GM12873 (cell line): ENCODE data around the gene GRM4.

Experiments used
- TF ChIP-seq, protein P1 (sequence below): IDR thresholded peaks from 2 replicates; pipeline ENCODE4 v1.5.1; 2012; ENCODE audit warnings: low read depth, mild to moderate bottlenecking, moderate library complexity, low read length, control low read depth; ENCODE audit not compliant: insufficient read depth; ENCODE audit errors: missing control alignments

The GRM4 gene

GRCh38 chr6:33993091-33993490 lies 152.8 kb downstream of the GRM4 start:
- TF ChIP-seq, protein P1, sequence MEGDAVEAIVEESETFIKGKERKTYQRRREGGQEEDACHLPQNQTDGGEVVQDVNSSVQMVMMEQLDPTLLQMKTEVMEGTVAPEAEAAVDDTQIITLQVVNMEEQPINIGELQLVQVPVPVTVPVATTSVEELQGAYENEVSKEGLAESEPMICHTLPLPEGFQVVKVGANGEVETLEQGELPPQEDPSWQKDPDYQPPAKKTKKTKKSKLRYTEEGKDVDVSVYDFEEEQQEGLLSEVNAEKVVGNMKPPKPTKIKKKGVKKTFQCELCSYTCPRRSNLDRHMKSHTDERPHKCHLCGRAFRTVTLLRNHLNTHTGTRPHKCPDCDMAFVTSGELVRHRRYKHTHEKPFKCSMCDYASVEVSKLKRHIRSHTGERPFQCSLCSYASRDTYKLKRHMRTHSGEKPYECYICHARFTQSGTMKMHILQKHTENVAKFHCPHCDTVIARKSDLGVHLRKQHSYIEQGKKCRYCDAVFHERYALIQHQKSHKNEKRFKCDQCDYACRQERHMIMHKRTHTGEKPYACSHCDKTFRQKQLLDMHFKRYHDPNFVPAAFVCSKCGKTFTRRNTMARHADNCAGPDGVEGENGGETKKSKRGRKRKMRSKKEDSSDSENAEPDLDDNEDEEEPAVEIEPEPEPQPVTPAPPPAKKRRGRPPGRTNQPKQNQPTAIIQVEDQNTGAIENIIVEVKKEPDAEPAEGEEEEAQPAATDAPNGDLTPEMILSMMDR = no peak

DNA sequence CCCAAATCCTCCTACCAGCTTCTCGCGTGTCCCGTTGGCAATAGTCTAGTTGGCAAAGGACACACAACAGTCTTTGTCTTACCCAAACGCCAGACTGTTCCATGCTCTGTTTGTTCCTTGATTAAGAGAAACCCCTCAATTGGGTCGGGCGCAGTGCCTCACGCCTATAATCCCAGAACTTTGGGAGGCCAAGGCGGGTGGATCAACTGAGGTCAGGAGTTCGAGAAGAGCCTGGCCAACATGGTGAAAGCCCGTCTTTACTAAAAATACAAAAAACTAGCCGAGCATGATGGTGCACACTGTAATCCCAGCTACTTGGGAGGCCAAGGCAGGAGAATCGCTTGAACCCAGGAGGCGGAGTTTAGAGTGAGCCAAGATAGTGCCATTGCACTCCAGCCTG lies 153.7 kb downstream of the GRM4 start:
- TF ChIP-seq, protein P1 = no peak

GRCh38 chr6:33991610-33992009 lies 154.3 kb downstream of the GRM4 start:
- TF ChIP-seq, protein P1 = no peak

DNA sequence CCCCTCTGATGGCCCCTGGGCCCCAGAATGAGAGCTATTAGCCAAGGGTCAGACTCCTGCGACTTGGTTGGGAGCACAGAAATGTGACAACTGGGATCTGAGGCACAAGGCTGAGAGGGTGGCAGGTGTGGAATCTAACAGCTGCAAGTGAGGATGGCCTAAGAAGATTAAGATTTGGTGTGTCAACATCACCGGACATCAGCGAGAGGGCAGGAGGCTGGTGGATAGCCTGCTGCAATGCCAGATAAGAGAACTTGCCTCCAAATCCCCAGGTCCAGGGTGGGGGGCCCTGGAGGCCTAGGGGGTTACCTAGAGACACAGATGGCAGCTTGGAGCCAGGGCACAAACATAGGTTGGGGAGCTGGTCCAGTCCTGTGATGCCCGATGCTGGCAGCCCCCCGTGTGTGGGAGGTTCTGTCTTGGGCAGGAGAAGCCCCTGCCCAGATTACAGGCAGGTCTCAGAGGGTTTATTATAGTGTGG lies 155.8 kb downstream of the GRM4 start:
- TF ChIP-seq, protein P1 = no peak

DNA sequence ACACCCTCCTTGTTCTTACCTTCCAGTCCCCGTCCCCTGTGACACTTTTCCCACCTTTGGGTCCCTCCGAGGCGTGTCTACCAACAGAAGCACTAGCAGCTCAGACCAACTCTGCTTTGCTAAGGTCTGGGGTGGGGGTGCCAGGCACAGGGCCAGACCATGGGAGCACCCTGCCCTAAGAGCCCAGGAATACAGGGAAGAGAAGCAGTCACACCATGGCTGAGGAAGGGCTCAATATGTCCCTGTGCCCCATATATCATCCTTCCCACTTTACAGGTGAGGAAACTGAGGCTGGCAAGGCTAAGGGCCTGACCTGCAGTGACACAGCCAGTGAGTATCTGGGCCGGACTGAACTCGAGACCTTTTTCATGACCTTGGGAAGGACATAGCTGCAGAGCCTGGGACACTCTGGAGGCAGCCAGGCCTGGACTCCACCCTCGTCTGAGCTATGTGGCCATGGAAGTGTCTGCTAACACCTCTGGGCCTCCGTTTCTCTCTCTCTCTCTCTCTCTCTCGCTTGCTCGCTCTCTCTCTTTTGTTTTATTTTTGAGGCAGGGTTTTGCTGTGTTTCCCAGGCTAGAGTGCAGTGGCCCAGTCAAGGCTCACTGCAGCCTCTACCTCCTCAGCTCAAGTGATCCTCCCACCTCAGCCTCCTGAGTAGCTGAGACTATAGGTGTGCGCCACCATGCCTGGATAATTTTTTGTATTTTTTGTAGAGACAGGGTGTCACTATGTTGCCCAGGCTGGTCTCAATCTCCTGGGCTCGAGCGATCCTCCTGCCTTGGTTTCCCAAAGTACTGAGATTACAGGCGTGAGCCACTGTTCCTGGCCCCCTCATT lies 156.7 kb downstream of the GRM4 start:
- TF ChIP-seq, protein P1 = no peak

- TF ChIP-seq, protein P1 = no peak
Observed at GRCh38 chr6:33988121-33989015, 157.5 kb downstream of the GRM4 start.

GRCh38 chr6:33987531-33988021 lies 158.3 kb downstream of the GRM4 start:
- TF ChIP-seq, protein P1 = no peak
